Right lobe of liver (tissue), 6 donors: ENCODE results near the gene GRK6. TPM values are rescaled to one million over a fixed set of nuclear protein-coding genes. Genes with fewer than 3 reads are reported as not detected.

Experiments used
- ATAC-seq, 4 donors: fragments of 200-7000 bp; cut with Tn5 transposase; one replicate each; pipeline ENCODE4 v1.9.1; 2020; ENCODE audit warnings: mild to moderate bottlenecking in 4 of 4, moderate library complexity in 4 of 4
- DNase-seq, 3 donors: peaks; one replicate each; pipeline ENCODE4 v3.0.0-alpha.2; 2020
- H3K27ac ChIP-seq, 3 donors: fragments of 200-600 bp; one replicate each; pipeline ENCODE4 v1.8.0; 2022
- H3K27me3 ChIP-seq, 2 donors: fragments of 200-600 bp; one replicate each; pipeline ENCODE4 v1.8.0; 2022
- H3K36me3 ChIP-seq, 4 donors: fragments of 200-600 bp; sonication (generic) in 1 of 4; one replicate each; pipeline versions ENCODE4 v1.5.1 to v1.8.0; 2017 to 2022; ENCODE audit warnings: control low read depth in 1 of 4
- H3K4me1 ChIP-seq, 4 donors: fragments of 200-600 bp; sonication (generic) in 1 of 4; one replicate each; pipeline versions ENCODE4 v1.5.1 to v1.8.0; 2017 to 2022; ENCODE audit warnings: control low read depth in 1 of 4
- H3K4me3 ChIP-seq, 3 donors: fragments of 200-600 bp; one replicate each; pipeline ENCODE4 v1.8.0; 2022
- H3K9me3 ChIP-seq, 4 donors: fragments of 200-600 bp; sonication (generic) in 1 of 4; one replicate each; pipeline versions ENCODE4 v1.5.1 to v1.8.0; 2017 to 2022; ENCODE audit warnings: control low read depth in 1 of 4
- POLR2A ChIP-seq: fragments of 450-650 bp; IDR thresholded peaks from one replicate; pipeline ENCODE4 v1.6.1; 2017; ENCODE audit warnings: antibody characterized with exemption, mild to moderate bottlenecking
- WGBS: methylation state at CpG from one replicate; pipeline ENCODE4 v1.1.6; 2018; ENCODE audit warnings: low coverage, low lambda C conversion rate; ENCODE audit not compliant: insufficient coverage; ENCODE audit errors: missing lambda C conversion rate; 5-methylcytosine and 5-hydroxymethylcytosine counted together
- intact Hi-C, 2 donors: fragments of 100-400 bp; cut with DNase I; formaldehyde crosslinking; loops; one replicate each; pipeline versions ENCODE4 v1.11.2 to v1.14.1; 2022
- total RNA-seq, 6 experiments: library from RNA; depleted of rRNA in 2 of 6; stranded (reverse); fragments of >200 nt in 2 of 6; fragmentation: NEBNext Ultra II Directional in 3 of 6; extraction: Animal tissue kit (Norgen Biotek cat#: 25700) in 3 of 6; gene quantifications; one replicate each; pipeline versions ENCODE4 v1.1.0 to v1.2.4, GENCODE V29; 2016 to 2023
- TF ChIP-seq, protein P1 (sequence below), 4 donors: fragments of 200-600 bp in 3 of 4; fragments of 450-650 bp in 1 of 4; IDR thresholded peaks; one replicate each; pipeline versions ENCODE4 v1.5.1 to v1.8.0; 2016 to 2022; ENCODE audit warnings: antibody characterized with exemption in 4 of 4, mild to moderate bottlenecking in 2 of 4
- donor health status: DM: no; HTN: yes; CAD: no.
- donor health status: DM: no; HTN: no; CAD: no.
- donor health status: DM: no; HTN: no; CAD: no.
- donor health status: DM: no; HTN: yes; CAD: no.
- donor health status: DM: no; HTN: yes; CAD: no.

GRK6 gene
- total RNA-seq, 6 experiments from 2014 or later, result 6.1 to 10.8 (median 10.0) TPM

DNA sequence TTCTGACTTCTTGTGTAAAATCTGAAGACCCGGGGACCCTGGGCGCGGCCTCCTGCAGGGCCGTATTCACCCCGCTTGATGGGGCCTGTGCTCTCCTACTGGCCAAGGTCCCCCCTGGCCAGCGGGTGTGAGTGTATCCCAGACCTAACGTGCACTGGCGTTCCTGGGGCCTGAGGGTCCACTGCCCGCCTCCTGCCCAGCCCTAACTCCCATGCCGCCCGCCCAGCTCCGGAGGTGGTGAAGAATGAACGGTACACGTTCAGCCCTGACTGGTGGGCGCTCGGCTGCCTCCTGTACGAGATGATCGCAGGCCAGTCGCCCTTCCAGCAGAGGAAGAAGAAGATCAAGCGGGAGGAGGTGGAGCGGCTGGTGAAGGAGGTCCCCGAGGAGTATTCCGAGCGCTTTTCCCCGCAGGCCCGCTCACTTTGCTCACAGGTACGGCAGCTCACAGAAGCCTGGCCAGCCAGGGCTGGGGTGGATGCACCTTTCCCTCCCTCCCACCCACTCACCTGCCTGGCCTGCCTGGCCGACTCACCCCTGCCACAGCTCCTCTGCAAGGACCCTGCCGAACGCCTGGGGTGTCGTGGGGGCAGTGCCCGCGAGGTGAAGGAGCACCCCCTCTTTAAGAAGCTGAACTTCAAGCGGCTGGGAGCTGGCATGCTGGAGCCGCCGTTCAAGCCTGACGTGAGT, 9.5 kb downstream of the GRK6 start:
- peaks cover 0 to 44% (median 0%) of the 10 kb centered on the region in 4 donors for H3K36me3 ChIP-seq
- H3K4me1 ChIP-seq, result no peaks in the 10 kb centered on the region
- no peak for ATAC-seq
- WGBS, result 95% methylated on average over 18 of the region's 37 CpGs
- no peaks in the 10 kb centered on the region for H3K9me3 ChIP-seq
- H3K27ac ChIP-seq, result no peak overlapping the region
- H3K27me3 ChIP-seq, result no peaks in the 10 kb centered on the region
- H3K4me3 ChIP-seq, result no peak overlapping the region
- intact Hi-C loops, result loop anchor here in 1 of 2 donors (5.0 kb wide), 1 partner anchor 34 kb away; the partner anchor contains the start of gene PFN3
- TF ChIP-seq, protein P1, sequence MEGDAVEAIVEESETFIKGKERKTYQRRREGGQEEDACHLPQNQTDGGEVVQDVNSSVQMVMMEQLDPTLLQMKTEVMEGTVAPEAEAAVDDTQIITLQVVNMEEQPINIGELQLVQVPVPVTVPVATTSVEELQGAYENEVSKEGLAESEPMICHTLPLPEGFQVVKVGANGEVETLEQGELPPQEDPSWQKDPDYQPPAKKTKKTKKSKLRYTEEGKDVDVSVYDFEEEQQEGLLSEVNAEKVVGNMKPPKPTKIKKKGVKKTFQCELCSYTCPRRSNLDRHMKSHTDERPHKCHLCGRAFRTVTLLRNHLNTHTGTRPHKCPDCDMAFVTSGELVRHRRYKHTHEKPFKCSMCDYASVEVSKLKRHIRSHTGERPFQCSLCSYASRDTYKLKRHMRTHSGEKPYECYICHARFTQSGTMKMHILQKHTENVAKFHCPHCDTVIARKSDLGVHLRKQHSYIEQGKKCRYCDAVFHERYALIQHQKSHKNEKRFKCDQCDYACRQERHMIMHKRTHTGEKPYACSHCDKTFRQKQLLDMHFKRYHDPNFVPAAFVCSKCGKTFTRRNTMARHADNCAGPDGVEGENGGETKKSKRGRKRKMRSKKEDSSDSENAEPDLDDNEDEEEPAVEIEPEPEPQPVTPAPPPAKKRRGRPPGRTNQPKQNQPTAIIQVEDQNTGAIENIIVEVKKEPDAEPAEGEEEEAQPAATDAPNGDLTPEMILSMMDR (IDR thresholded peaks at IDR 0.05), result no peak
- no peak for TF ChIP-seq POLR2A
- no peak for DNase-seq

DNA sequence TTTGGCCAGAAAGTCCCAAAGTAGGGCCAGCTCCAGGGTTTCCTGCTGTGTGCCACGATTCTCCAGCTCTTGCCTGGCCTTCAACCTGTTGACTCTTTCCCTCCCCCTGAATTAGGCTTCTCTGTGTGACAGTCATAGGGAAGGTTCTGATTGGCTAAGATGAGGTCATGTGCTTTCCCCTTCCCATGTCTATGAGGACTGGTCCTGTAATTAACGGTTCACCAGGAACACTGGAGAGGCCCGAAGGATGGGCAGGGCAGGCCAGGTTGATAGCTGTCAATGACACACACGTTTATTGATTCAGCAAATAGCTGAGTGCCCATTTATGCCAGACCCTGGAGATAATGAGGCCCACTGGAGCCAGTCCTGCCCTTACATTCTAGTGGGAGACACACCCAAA, 11.1 kb downstream of the GRK6 start:
- DNase-seq, result no peak
- no peak overlapping the region for H3K27ac ChIP-seq
- ATAC-seq, result no peak
- H3K9me3 ChIP-seq, result no peaks in the 10 kb centered on the region
- intact Hi-C loops, result loop anchor here in 1 of 2 donors (5.0 kb wide), 1 partner anchor 35 kb away; the partner anchor contains the start of gene PFN3
- WGBS, result 65% methylated on average over 4 of the region's 4 CpGs
- H3K27me3 ChIP-seq, result no peaks in the 10 kb centered on the region
- H3K4me1 ChIP-seq, result no peaks in the 10 kb centered on the region
- H3K4me3 ChIP-seq, result no peak overlapping the region
- peaks cover 0 to 39% (median 0%) of the 10 kb centered on the region in 4 donors for H3K36me3 ChIP-seq
- TF ChIP-seq, protein P1 (IDR thresholded peaks at IDR 0.05), result no peak
- no peak for TF ChIP-seq POLR2A

DNA sequence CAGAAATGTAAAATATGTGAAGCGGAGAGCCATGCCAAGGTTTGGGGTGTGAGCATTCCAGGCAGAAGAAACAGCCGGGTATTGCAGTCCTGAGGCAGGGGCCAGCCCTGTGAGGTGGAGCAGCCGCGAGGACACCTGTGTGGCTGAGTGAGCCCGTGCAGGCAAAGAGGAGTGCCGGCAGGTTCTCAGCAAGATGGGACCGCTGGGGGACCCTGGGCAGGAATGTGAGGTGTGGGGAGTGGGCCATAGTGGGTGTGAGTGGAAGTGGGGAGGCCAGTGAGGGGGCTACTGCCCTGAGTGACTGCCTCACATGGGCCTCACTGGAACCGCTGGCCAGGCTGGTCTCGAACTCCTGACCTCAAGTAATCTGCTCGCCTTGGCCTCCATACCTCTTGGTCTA, 12.0 kb downstream of the GRK6 start:
- intact Hi-C loops, result loop anchor here in 1 of 2 donors (5.0 kb wide), 1 partner anchor 36 kb away; the partner anchor contains the start of gene PFN3
- no peak for TF ChIP-seq POLR2A
- H3K27me3 ChIP-seq, result no peaks in the 10 kb centered on the region
- peaks cover 0 to 30% (median 0%) of the 10 kb centered on the region in 4 donors for H3K36me3 ChIP-seq
- H3K4me3 ChIP-seq, result no peak overlapping the region
- DNase-seq, result peak in 1 of 3 donors; percentile 39
- ATAC-seq, result no peak
- 83% methylated on average over 1 of the region's 10 CpGs for WGBS
- H3K4me1 ChIP-seq, result no peaks in the 10 kb centered on the region
- no peaks in the 10 kb centered on the region for H3K9me3 ChIP-seq
- no peak overlapping the region for H3K27ac ChIP-seq

DNA sequence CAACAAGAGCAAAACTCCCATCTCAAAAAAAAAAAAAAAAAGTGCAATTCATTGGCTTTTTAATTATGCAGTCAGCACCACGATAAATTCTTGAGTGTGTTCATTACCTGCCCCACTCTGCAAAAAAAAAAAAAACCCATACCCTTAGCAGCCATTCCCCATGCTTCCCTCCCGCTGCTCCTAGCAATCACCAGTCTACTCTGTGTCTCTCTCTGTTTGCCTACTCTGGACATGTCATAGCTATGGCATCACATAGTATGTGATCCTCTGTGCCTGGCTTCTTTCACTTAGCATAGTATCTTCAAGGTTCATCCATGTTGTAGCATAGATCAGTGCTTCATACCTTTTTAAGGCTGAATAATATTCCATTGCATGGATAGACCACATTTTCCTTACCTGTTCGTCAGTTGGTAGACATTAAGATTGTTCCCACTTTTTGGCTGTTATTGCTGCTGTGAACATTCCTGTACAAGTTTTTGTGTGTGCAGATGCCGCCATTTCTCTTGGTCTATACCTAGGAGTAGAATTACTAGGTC, 13.1 kb downstream of the GRK6 start:
- DNase-seq (no peak), ATAC-seq (no peak)
- H3K27me3 ChIP-seq, result no peaks in the 10 kb centered on the region
- H3K9me3 ChIP-seq, result no peaks in the 10 kb centered on the region
- WGBS, result 94% methylated on average over 4 of the region's 4 CpGs
- peaks cover 0 to 20% (median 0%) of the 10 kb centered on the region in 4 donors for H3K36me3 ChIP-seq
- H3K27ac ChIP-seq, result no peak overlapping the region
- H3K4me1 ChIP-seq, result no peaks in the 10 kb centered on the region
- H3K4me3 ChIP-seq, result no peak overlapping the region
- intact Hi-C loops, result loop anchor here in 1 of 2 donors (5.0 kb wide), 1 partner anchor 37 kb away; the partner anchor contains the start of gene PFN3
- TF ChIP-seq, protein P1 (IDR thresholded peaks at IDR 0.05), result no peak
- TF ChIP-seq POLR2A, result no peak
